Activated T-cell treated with anti-CD3 and anti-CD28 coated beads for 48 hours (primary cell): ENCODE measurements around the gene CCL21.
A peak's percentile ranks its signal among the peaks of the same experiment; 100 is the strongest.

Experiments used
- DNase-seq: peaks from one replicate; pipeline ENCODE4 v3.0.0-alpha.2; 2020; ENCODE audit warnings: low read depth

The CCL21 gene

DNA sequence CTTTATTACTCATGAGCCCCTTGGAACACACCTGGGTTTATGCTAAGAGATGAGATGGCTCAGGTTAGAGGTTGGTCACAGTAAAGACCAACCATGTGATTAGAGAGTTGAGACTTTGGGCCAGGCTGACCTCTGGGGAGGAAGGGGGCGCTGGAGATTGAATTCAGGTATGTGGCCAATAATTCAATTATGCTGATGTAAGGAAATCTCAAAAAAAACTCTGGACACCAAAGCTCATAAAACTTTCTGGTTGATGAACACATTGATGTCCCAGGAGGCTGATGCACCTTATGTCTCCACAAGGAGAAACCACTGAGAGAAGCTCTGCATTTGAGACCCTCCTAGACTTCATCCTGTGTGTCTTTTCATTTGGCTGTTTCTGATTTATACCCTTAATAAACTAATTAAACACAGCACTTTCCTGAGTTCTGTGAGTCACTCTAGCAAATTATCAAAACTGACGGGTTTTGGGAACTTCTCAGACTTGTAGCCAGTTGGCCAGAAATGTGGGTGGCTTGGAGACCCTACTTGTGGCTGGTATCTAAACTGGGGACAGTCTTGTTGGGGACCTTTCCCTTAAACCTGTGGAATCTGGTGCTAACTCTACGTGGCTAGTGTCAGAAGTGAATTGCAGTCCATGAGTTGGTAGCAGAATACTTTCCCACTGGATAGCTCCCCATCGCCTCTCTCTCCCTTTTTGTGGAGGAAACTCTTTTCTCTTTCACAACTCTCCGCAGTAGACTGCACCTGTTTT, 40.0 kb downstream of the CCL21 start:
- DNase-seq = no peak

- peak; percentile 75 for DNase-seq
Measured at GRCh38 chr9:34665381-34666250, 44.3 kb downstream of the CCL21 start.

DNA sequence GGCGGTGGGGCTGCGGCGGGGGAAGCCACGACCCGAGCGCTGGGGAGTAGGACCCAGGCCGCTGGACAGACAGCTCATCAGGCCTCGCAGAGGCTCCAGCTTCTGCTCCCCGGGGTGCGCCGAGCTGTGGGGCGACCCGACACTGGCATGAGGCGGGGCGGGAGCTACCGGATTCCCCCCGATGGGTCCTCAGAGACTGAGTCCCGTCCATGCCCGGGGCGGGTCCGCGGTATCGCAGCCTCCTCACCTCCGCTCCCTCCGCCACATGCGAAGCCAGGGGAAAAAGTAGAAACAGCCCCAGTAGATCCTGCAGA, 44.9 kb downstream of the CCL21 start:
- DNase-seq = no peak

GRCh38 chr9:34664281-34665066, 45.5 kb downstream of the CCL21 start:
- DNase-seq = peak; percentile 77

DNA sequence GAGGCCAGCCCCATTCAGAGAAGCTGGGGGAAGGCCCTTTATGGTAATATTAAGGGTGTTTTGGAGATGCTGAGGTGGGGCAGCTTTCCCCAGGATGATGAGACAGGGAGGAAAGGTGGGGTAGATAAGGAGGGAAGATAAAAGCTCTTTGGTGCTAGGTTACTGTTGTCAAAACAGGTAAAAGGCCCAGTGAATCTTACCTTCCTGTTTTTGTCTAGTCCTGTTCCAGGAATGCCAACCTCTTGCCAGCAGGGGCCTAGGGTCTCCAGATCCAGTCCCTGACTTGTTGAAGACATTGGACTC, 46.7 kb downstream of the CCL21 start:
- DNase-seq = no peak

GRCh38 chr9:34662526-34663302, 47.2 kb downstream of the CCL21 start, which contains the start of gene CCL27:
CCL27 (minus strand) TSS chr9:34662657; CDS start chr9:34662633, 24 bp downstream.
- DNase-seq = no peak

DNA sequence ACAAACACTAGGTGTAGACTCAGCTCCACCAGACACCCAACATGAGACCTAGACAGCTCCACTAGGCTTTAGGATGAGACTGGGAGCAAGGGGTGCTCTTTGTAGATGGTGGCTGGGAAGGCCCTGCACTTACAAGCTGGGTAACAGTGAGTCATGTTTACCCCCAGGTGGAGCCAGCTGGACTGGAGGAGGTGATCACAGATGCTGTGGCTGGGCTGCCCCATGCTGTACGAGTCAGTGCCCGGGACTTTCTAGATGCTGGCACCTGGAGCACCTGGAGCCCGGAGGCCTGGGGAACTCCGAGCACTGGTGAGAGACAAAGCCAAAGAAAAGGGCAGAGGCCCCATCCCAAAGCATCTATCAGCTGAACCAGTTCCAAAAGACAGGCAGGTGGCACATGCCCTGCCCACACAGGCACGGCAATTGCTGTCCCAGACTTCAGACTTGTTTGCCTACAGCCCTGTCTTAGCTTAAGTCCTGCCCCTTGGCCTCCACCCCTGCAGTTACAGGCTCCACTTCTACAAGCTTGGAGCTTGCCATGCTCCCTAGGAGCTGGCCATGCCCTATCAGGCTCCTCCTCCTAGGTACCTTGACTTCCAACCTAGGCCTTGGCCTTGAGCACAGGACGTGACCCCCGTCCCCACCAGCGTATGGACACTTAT, 50.2 kb downstream of the CCL21 start:
- no peak for DNase-seq
